Ascending aorta (tissue), 2 donors: Measurements from ENCODE around the gene ARSA. TPM values are rescaled to one million over a fixed set of nuclear protein-coding genes. Genes with fewer than 3 reads are reported as not detected.

Source experiments
- DNase-seq, 2 donors: peaks; one replicate each; pipeline ENCODE4 v3.0.0-alpha.2; 2019; ENCODE audit warnings: low spot score in 2 of 2
- H3K27ac ChIP-seq, 2 donors: fragments of 200-600 bp; sonication (generic); one replicate each; pipeline ENCODE4 v1.5.1; 2016 to 2017; ENCODE audit warnings: mild to moderate bottlenecking in 1 of 2
- H3K27me3 ChIP-seq: fragments of 200-600 bp; sonication (generic); one replicate; pipeline ENCODE4 v1.5.1; 2017
- H3K36me3 ChIP-seq, 2 donors: fragments of 200-600 bp; sonication (generic); one replicate each; pipeline ENCODE4 v1.5.1; 2016
- H3K4me1 ChIP-seq, 2 donors: fragments of 200-600 bp; sonication (generic); one replicate each; pipeline ENCODE4 v1.5.1; 2016 to 2017; ENCODE audit warnings: mild to moderate bottlenecking in 1 of 2
- H3K4me3 ChIP-seq, 2 donors: fragments of 200-600 bp; sonication (generic); one replicate each; pipeline ENCODE4 v1.5.1; 2016 to 2017; ENCODE audit warnings: mild to moderate bottlenecking in 1 of 2
- H3K9me3 ChIP-seq, 2 donors: fragments of 200-600 bp; sonication (generic); one replicate each; pipeline ENCODE4 v1.5.1; 2016
- intact Hi-C: fragments of 100-400 bp; cut with DNase I; formaldehyde crosslinking; loops from one replicate; pipeline ENCODE4 v1.15.1; 2023
- total RNA-seq: library from RNA; depleted of rRNA; stranded (reverse); fragments of >200 nt; gene quantifications from one replicate; pipeline ENCODE4 v1.1.0, GENCODE V29; 2016
- TF ChIP-seq, protein P1 (sequence below), 3 experiments: fragments of 200-600 bp in 2 of 3; fragments of 450-650 bp in 1 of 3; sonication (generic) in 2 of 3; IDR thresholded peaks; one replicate each; pipeline ENCODE4 v1.5.1; 2016 to 2019; ENCODE audit warnings: antibody characterized with exemption in 3 of 3, mild to moderate bottlenecking in 1 of 3, moderate library complexity in 1 of 3

ARSA gene
- total RNA-seq, 1 donor from 2014 or later, result 111 TPM

GRCh38 chr22:50607659-50608020 lies 20.3 kb downstream of the ARSA start:
- no peak overlapping the region for H3K27ac ChIP-seq
- H3K4me1 ChIP-seq, result no peaks in the 10 kb centered on the region
- H3K27me3 ChIP-seq, result peaks cover 6% of the 10 kb centered on the region
- no peaks in the 10 kb centered on the region for H3K36me3 ChIP-seq
- no peak overlapping the region for H3K4me3 ChIP-seq
- TF ChIP-seq, protein P1, sequence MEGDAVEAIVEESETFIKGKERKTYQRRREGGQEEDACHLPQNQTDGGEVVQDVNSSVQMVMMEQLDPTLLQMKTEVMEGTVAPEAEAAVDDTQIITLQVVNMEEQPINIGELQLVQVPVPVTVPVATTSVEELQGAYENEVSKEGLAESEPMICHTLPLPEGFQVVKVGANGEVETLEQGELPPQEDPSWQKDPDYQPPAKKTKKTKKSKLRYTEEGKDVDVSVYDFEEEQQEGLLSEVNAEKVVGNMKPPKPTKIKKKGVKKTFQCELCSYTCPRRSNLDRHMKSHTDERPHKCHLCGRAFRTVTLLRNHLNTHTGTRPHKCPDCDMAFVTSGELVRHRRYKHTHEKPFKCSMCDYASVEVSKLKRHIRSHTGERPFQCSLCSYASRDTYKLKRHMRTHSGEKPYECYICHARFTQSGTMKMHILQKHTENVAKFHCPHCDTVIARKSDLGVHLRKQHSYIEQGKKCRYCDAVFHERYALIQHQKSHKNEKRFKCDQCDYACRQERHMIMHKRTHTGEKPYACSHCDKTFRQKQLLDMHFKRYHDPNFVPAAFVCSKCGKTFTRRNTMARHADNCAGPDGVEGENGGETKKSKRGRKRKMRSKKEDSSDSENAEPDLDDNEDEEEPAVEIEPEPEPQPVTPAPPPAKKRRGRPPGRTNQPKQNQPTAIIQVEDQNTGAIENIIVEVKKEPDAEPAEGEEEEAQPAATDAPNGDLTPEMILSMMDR (IDR thresholded peaks at IDR 0.05), result no peak
- no peaks in the 10 kb centered on the region for H3K9me3 ChIP-seq
- intact Hi-C loops, result no loop called here
- DNase-seq, result no peak

- no peak for DNase-seq
- H3K4me1 ChIP-seq, result no peaks in the 10 kb centered on the region
- H3K36me3 ChIP-seq, result no peaks in the 10 kb centered on the region
- TF ChIP-seq, protein P1 (IDR thresholded peaks at IDR 0.05), result no peak
- intact Hi-C loops, result no loop called here
- no peak overlapping the region for H3K27ac ChIP-seq
- no peak overlapping the region for H3K4me3 ChIP-seq
- H3K27me3 ChIP-seq, result peaks cover 6% of the 10 kb centered on the region
- no peaks in the 10 kb centered on the region for H3K9me3 ChIP-seq
Measured at GRCh38 chr22:50606946-50607658, 20.9 kb downstream of the ARSA start.

DNA sequence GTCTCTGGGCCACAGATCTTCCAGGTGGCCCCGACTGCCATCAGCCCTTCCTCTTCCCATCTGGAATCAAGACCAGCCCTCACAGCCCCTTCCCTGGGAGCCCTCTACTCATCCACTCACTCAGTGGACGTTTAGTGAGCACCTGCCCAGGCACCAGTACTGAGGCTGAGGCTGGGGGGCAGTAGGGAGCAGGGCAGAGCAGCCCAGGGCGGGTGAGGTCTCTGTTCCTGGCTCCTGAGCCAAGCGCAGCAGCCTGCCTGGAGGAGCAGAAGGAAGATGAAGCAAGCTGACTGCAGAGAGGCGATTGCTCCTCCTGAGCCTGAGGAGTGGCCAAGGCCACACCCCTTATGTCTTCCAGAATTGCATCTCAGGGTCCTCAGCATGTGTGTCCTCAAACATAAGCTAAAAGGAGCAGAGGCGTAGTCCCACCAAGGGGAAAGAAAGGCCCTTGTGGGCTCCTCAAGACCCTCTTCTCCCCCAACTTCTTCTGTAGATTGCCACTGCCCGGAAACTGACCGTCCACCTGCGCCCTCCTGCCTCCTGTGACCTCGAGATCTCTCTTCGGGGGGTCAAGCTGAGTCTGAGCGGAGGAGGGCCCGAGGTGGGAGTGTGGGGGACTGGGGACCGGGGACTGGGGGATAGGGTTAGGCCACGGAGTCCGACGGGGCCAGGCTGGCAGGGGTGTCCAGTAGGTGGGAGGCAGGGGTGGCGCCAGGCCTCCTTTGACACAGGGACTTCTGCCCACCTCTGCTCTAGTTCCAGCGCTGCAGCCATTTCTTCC lies 21.6 kb downstream of the ARSA start:
- Histone ChIP-seq H3K36me3 (no peaks in the 10 kb centered on the region), H3K4me3 (no peak overlapping the region), H3K27me3 (peaks cover 11% of the 10 kb centered on the region), H3K4me1 (no peaks in the 10 kb centered on the region), H3K27ac (no peak overlapping the region), H3K9me3 (no peaks in the 10 kb centered on the region)
- DNase-seq, result no peak
- TF ChIP-seq, protein P1 (IDR thresholded peaks at IDR 0.05), result no peak
- intact Hi-C loops, result no loop called here

DNA sequence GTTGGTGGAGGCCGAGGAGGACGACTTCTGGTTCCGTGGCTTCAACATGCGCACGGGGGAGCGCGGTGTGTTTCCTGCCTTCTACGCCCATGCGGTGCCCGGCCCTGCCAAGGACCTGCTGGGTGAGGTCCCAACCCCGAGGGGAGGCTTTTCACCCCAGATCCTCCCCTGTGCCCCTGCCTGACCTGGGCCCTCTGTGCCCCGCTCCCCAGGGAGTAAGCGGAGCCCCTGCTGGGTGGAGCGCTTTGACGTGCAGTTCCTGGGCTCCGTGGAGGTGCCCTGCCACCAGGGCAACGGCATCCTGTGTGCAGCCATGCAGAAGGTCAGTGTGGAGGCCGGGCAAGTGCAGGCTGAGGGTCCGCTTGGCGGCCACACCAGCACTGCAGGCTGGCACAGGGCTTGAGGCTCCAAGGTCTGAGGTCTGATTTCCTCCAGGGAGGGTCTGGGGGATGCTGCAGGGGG lies 22.3 kb downstream of the ARSA start:
- H3K27me3 ChIP-seq, result peaks cover 16% of the 10 kb centered on the region
- no peaks in the 10 kb centered on the region for H3K9me3 ChIP-seq
- TF ChIP-seq, protein P1 (IDR thresholded peaks at IDR 0.05), result no peak
- H3K36me3 ChIP-seq, result no peaks in the 10 kb centered on the region
- H3K4me3 ChIP-seq, result no peak overlapping the region
- no peak for DNase-seq
- H3K27ac ChIP-seq, result no peak overlapping the region
- H3K4me1 ChIP-seq, result peaks cover 3 to 4% of the 10 kb centered on the region in 2 donors
- intact Hi-C loops, result no loop called here

DNA sequence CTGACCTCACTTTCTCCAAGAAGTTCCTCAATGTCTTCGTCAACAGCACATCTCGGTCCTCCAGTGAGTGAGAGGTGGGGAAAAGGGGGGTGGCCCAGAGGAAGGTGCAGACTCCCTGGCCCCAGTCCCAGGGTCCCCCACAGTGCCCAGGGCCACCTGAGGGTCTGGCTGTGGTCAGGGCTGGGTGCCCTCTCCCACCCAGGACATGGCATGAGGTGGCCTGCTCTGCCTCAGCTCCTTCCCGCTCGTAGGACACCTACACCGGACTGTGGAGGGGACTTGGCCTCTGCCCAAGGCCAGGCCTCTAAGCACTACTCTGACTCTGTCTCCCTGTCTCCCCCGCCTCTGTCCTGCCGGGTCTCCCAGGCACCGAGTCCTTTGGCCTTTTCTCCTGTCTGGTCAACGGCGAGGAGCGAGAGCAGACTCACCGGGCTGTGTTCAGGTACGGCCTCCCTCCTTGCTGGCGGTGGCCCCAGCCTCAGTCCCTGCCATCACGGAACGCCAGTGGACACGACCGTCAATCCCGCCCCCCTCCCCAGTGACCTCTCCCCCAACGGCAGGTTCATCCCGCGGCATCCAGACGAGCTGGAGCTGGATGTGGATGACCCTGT lies 22.8 kb downstream of the ARSA start:
- Histone ChIP-seq H3K4me3 (no peak overlapping the region), H3K27ac (no peak overlapping the region), H3K36me3 (no peaks in the 10 kb centered on the region), H3K27me3 (peaks cover 16% of the 10 kb centered on the region), H3K9me3 (no peaks in the 10 kb centered on the region), H3K4me1 (peaks cover 4 to 6% of the 10 kb centered on the region in 2 donors)
- TF ChIP-seq, protein P1 (IDR thresholded peaks at IDR 0.05), result no peak
- intact Hi-C loops, result no loop called here
- DNase-seq, result no peak
